Lower lobe of right lung (tissue), 2 donors: ENCODE measurements around the gene TBC1D8. TPM values are rescaled to one million over a fixed set of nuclear protein-coding genes. Genes with fewer than 3 reads are reported as not detected.

ENCODE experiments used
- ATAC-seq, 2 donors: fragments of 200-7000 bp; cut with Tn5 transposase; one replicate each; pipeline ENCODE4 v1.9.1; 2020 to 2022; ENCODE audit warnings: mild to moderate bottlenecking in 2 of 2, moderate library complexity in 2 of 2
- DNase-seq: peaks from one replicate; pipeline ENCODE4 v3.0.0-alpha.2; 2020
- H3K27ac ChIP-seq: fragments of 200-600 bp; one replicate; pipeline ENCODE4 v1.8.0; 2022
- H3K27me3 ChIP-seq: fragments of 200-600 bp; one replicate; pipeline ENCODE4 v1.8.0; 2022; ENCODE audit warnings: low read depth
- H3K36me3 ChIP-seq: fragments of 200-600 bp; one replicate; pipeline ENCODE4 v1.8.0; 2022; ENCODE audit warnings: mild to moderate bottlenecking
- H3K4me1 ChIP-seq: fragments of 200-600 bp; one replicate; pipeline ENCODE4 v1.8.0; 2022
- H3K4me3 ChIP-seq: fragments of 200-600 bp; one replicate; pipeline ENCODE4 v1.8.0; 2022; ENCODE audit warnings: mild to moderate bottlenecking
- H3K9me3 ChIP-seq: fragments of 200-600 bp; one replicate; pipeline ENCODE4 v1.8.0; 2022
- intact Hi-C: fragments of 100-400 bp; cut with DNase I; formaldehyde crosslinking; loops from one replicate; pipeline ENCODE4 v1.11.0; 2022
- total RNA-seq: library from RNA; stranded (reverse); fragmentation: NEBNext Ultra II Directional; extraction: Animal tissue kit (Norgen Biotek cat#: 25700); gene quantifications from one replicate; pipeline ENCODE4 v1.2.1, GENCODE V29; 2021
- TF ChIP-seq, protein P1 (sequence below): fragments of 200-600 bp; IDR thresholded peaks from one replicate; pipeline ENCODE4 v1.8.0; 2022; ENCODE audit warnings: antibody characterized with exemption, mild to moderate bottlenecking
- donor health status: DM: no; HTN: yes; CAD: no; lungs with severe emphysema.

Gene TBC1D8
- total RNA-seq, 1 donor from 2014 or later: 30.2 TPM

DNA sequence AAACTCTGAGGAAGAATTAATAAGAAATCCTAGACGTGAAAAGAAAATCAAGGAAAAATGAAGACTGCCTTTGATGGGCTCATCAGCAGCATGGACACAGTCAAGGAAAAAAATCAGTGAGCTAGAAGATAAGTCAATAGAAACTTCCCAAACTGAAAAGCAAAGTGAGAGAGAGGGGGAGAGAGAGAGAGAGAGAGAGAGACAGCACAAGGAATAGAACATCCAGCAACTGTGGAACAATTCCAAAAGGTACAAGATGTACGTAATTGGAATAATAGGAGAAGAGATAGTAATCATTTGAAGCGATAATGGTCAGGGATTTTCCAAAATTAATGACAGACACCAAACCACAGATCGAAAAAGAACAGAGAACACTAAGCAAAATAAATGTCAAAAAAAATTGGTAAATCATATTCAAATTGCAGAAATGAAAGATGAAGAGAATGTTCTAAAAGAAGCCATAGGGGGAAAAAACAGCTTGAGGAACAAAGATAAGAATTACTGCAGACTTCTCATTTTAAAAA, 54.5 kb downstream of the TBC1D8 start:
- Histone ChIP-seq H3K27me3 (no peaks in the 10 kb centered on the region), H3K9me3 (peaks cover 6% of the 10 kb centered on the region), H3K4me3 (no peak overlapping the region), H3K27ac (no peak overlapping the region), H3K36me3 (no peaks in the 10 kb centered on the region), H3K4me1 (no peaks in the 10 kb centered on the region)
- no peak for DNase-seq
- TF ChIP-seq, protein P1, sequence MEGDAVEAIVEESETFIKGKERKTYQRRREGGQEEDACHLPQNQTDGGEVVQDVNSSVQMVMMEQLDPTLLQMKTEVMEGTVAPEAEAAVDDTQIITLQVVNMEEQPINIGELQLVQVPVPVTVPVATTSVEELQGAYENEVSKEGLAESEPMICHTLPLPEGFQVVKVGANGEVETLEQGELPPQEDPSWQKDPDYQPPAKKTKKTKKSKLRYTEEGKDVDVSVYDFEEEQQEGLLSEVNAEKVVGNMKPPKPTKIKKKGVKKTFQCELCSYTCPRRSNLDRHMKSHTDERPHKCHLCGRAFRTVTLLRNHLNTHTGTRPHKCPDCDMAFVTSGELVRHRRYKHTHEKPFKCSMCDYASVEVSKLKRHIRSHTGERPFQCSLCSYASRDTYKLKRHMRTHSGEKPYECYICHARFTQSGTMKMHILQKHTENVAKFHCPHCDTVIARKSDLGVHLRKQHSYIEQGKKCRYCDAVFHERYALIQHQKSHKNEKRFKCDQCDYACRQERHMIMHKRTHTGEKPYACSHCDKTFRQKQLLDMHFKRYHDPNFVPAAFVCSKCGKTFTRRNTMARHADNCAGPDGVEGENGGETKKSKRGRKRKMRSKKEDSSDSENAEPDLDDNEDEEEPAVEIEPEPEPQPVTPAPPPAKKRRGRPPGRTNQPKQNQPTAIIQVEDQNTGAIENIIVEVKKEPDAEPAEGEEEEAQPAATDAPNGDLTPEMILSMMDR: no peak
- no peak for ATAC-seq
- intact Hi-C loops: no loop called here

DNA sequence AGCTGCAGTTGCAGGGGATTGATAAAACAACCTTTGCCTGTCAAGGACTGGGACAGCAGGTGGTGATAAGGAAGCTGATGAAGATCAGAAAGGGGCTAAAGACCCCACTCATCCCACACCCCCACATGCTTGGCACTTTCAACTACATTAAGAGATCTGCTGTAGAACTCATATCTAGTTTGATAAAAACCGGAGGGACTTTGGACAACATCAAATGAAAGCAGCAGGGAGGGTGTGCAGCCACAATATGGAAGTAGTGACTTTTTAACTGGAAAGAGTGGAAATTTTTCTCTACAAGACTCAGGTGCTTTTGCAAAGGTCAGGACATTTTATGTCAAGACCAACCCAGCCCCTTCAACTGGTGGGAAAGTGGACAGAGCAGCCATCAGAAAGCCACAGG, 56.8 kb downstream of the TBC1D8 start:
- Histone ChIP-seq H3K27ac (no peak overlapping the region), H3K36me3 (no peaks in the 10 kb centered on the region), H3K4me3 (no peak overlapping the region), H3K4me1 (no peaks in the 10 kb centered on the region), H3K9me3 (peaks cover 6% of the 10 kb centered on the region), H3K27me3 (no peaks in the 10 kb centered on the region)
- DNase-seq (no peak), ATAC-seq (no peak)
- intact Hi-C loops: no loop called here
- TF ChIP-seq, protein P1: no peak

DNA sequence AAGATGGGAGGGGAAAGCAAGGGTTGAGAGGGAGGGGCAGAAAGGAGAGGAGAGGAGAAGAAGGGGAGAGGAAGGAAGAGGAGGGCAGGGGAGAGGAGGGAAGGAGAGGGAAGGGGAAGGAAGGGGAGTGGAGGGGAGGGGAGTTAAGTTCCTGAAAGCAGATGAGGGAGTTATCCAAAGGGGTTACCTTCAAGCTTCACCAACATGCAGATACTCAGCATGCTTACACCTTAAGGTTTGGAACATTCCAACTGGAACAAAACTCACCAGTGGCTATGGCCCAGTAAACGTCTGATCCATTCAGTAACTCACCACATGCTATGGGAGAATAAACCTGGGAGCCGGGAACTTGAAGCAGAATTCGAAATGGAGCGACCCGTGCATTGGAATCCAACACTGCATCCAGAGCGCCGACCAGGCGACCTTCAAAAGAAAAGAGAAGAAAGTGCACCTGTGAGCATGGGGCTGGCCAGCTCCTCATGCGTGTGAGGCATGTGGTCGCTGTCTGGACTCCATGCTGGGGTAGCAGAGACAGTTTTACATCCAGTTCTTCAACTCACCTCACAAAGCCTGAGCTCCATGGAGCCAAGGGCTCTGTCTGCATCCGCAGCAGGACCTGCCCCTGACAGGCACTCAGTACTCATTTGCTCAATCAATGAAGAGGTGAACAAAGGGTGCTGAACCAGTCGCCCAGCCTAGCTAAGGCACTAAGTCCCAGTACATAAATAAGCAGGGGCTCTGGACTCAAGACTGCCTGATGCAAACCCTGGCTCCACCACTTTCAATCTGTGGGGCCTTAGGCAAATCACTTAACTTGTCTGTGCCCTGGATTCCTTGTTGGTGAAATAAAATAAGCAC, 61.0 kb downstream of the TBC1D8 start:
- ATAC-seq: no peak
- no peaks in the 10 kb centered on the region for H3K27me3 ChIP-seq

DNA sequence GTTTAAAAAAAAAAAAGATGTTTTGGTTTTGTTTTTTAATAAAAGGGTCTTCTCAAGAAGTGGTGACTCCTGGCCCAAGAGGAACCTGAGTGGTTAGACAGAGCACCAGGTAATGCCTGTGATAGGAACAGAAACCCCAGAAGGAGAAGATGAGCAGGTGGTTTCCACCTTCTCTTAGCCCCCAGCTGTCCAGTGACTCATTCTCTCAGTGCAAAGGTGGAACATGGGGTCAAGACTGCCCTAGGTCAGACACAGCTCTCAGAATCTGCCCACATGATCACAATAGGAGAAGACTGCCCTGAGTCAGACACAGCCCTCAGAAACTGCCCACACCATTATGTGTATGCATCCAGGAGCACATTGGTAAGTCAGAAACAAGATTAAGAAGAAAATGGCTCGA, 61.8 kb downstream of the TBC1D8 start:
- Histone ChIP-seq H3K36me3 (no peaks in the 10 kb centered on the region), H3K4me1 (no peaks in the 10 kb centered on the region), H3K27ac (no peak overlapping the region), H3K27me3 (no peaks in the 10 kb centered on the region), H3K4me3 (no peak overlapping the region), H3K9me3 (no peaks in the 10 kb centered on the region)
- ATAC-seq (no peak), DNase-seq (no peak)
- TF ChIP-seq, protein P1: no peak
- intact Hi-C loops: no loop called here

More for the DNA sequence above, 61.0 kb downstream of the TBC1D8 start:
- no peaks in the 10 kb centered on the region for H3K36me3 ChIP-seq
- no peak overlapping the region for H3K27ac ChIP-seq
- H3K9me3 ChIP-seq: no peaks in the 10 kb centered on the region
- no peak for DNase-seq
- intact Hi-C loops: no loop called here
- TF ChIP-seq, protein P1: no peak
- no peaks in the 10 kb centered on the region for H3K4me1 ChIP-seq
- no peak overlapping the region for H3K4me3 ChIP-seq

DNA sequence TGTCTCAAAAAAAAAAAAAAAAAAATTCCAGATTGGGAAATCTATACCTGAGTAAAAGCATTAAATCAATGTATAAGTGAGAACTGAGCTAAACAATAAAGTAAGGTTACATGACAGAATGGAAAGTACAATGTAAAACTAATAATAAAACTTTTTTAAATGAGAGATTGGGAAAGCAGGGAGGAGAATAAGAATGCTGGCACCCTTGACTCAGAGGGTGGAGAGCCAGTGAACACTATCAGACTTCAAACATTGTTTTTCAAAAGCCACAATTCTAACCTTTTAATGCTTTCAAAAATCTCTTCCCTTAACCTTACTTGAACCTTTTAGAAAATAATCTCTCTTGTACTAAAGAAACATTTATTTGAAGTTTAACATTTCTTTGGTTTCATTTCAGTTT, 63.5 kb downstream of the TBC1D8 start:
- H3K36me3 ChIP-seq: no peaks in the 10 kb centered on the region

More for the DNA sequence above, 63.5 kb downstream of the TBC1D8 start:
- TF ChIP-seq, protein P1: no peak
- intact Hi-C loops: no loop called here
- H3K27ac ChIP-seq: no peak overlapping the region
- ATAC-seq (no peak), DNase-seq (no peak)
- no peaks in the 10 kb centered on the region for H3K27me3 ChIP-seq
- H3K9me3 ChIP-seq: no peaks in the 10 kb centered on the region
- H3K4me3 ChIP-seq: no peak overlapping the region
- no peaks in the 10 kb centered on the region for H3K4me1 ChIP-seq
